HG03064 (cell line): ENCODE data around the gene UGT1A4.
"Not testable (repeated sequence)": the region's sequence is repeated elsewhere in the genome, so short reads cannot be mapped to it uniquely, and the experiment has no call there.

Source experiments
- ATAC-seq: cut with Tn5 transposase; IDR thresholded peaks from one replicate; pipeline ENCODE4 v1.9.1; 2021; ENCODE audit warnings: low read depth; ENCODE audit not compliant: unreplicated experiment

Gene UGT1A4

GRCh38 chr2:233699424-233700027, 19.0 kb upstream of the UGT1A4 start:
- no peak for ATAC-seq

GRCh38 chr2:233700028-233700635, 18.4 kb upstream of the UGT1A4 start:
- ATAC-seq, result no peak

- not testable (repeated sequence) for ATAC-seq
Observed at GRCh38 chr2:233700842-233701241, 17.7 kb upstream of the UGT1A4 start.

- ATAC-seq, result no peak
Observed at GRCh38 chr2:233702238-233702637, 16.3 kb upstream of the UGT1A4 start.

- no peak for ATAC-seq
Observed at GRCh38 chr2:233705911-233706506, 12.5 kb upstream of the UGT1A4 start.

- no peak for ATAC-seq
Observed at GRCh38 chr2:233706720-233707119, 11.8 kb upstream of the UGT1A4 start.

GRCh38 chr2:233707940-233708644, 10.4 kb upstream of the UGT1A4 start:
- ATAC-seq, result no peak

GRCh38 chr2:233708942-233709341, 9.6 kb upstream of the UGT1A4 start:
- ATAC-seq, result no peak

- no peak for ATAC-seq
Observed at GRCh38 chr2:233711312-233712008, 7.1 kb upstream of the UGT1A4 start.

GRCh38 chr2:233712611-233713261, 5.8 kb upstream of the UGT1A4 start, which contains the start of gene UGT1A5:
Gene UGT1A5 (plus strand): TSS chr2:233712907. CDS start chr2:233712992, 85 bp downstream.
- ATAC-seq, result no peak

GRCh38 chr2:233713262-233713615, 5.3 kb upstream of the UGT1A4 start:
- no peak for ATAC-seq

GRCh38 chr2:233714121-233714520, 4.4 kb upstream of the UGT1A4 start:
- ATAC-seq, result no peak

GRCh38 chr2:233728723-233729301, 10.3 kb downstream of the UGT1A4 start, which contains the start of gene UGT1A3:
Gene UGT1A3 (plus strand): TSS chr2:233729042. CDS start chr2:233729127, 85 bp downstream.
- ATAC-seq, result no peak

- not testable (repeated sequence) for ATAC-seq
Observed at GRCh38 chr2:233736868-233737653, 18.5 kb downstream of the UGT1A4 start.

GRCh38 chr2:233740870-233741269, 22.3 kb downstream of the UGT1A4 start:
- no peak for ATAC-seq

- no peak for ATAC-seq
Observed at GRCh38 chr2:233743464-233744259, 25.1 kb downstream of the UGT1A4 start.

GRCh38 chr2:233745073-233745755, 26.7 kb downstream of the UGT1A4 start:
- no peak for ATAC-seq

GRCh38 chr2:233745838-233746237, 27.3 kb downstream of the UGT1A4 start:
- ATAC-seq, result not testable (repeated sequence)
